Activated gamma-delta T cell (primary cell): ENCODE data around the gene PYGO2.
A peak's percentile ranks its signal among the peaks of the same experiment; 100 is the strongest.
"Not testable (repeated sequence)": the region's sequence is repeated elsewhere in the genome, so short reads cannot be mapped to it uniquely, and the experiment has no call there.

Source experiments
- DNase-seq: peaks from one replicate; lab custom pipeline; 2025; lab: John Stamatoyannopoulos, UW

The PYGO2 gene

DNA sequence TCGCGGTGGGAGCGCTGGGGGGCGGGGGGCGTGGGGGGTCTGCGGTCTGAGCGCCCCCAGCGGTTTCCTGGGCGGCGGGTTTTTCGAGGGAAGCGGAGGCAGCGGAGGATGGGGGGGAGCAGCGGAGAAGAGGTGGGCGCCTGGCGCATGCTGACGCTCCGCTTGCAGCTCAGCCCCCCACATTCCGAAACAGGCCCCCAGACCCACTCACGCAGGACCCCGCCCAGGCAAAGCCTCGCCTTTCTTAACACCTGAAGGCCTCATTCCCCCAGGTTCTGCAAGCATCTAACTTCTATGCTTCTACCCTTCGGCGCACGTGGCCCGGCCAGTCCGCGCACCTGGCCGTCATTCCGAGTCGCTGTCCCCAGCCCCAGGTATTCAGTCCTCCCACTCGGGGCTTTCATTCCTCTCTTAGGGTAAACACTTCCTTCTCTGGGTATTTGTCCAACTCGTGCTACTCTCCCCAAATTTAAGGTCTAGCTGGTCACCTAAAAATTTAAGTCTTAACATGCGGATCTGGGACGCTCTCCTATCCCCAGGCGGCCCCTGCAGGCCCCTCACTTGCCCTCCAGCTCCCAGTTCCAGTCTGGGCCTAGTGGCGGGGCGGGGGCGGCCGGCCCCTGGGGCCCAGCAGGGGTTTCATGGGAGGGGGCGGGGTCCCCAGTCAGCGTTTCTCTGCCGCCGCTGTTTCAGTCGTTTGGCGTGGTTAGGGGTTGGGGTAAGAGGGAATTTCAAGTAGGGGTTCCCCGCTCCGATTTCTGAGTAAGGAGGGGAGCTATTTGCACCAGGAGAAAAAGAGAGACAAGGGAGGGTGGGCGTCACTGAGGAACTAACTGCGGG, 38.2 kb upstream of the PYGO2 start:
- DNase-seq: no peak

DNA sequence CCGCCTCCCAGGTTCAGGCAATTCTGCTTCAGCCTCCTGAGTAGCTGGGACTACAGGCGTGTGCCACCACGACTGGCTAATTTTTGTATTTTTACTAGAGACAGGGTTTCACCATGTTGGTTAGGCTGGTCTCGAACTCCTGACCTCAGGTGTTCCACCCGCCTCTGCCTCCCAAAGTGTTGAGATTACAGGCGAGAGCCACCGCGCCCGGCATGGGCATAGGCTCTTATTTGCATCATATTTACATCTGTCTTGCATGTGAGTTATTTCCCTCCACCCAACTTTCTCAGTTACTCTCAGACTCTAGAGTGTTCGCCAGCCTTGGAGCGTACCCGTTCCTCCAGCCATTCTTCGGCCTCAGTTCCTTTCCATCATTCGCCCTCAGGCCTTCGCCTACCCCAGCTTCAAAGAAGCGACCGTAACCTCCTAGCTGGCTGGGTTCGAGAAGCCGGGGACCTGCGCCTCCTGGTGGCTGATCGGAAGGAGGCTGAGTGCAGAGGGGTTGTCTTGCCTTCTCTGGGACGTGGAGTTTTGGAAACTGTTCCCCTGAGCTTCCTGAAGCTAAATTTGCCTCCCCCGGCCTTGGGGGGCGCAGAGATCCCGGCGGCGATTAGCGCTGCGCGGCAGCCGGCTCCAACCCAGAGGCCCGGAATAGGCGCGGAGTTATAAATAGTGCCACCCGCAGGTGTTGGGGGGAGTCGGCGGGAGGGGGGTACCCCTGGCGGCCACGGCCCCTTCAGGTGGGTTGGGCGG, 37.4 kb upstream of the PYGO2 start:
- peak; percentile 34 for DNase-seq

DNA sequence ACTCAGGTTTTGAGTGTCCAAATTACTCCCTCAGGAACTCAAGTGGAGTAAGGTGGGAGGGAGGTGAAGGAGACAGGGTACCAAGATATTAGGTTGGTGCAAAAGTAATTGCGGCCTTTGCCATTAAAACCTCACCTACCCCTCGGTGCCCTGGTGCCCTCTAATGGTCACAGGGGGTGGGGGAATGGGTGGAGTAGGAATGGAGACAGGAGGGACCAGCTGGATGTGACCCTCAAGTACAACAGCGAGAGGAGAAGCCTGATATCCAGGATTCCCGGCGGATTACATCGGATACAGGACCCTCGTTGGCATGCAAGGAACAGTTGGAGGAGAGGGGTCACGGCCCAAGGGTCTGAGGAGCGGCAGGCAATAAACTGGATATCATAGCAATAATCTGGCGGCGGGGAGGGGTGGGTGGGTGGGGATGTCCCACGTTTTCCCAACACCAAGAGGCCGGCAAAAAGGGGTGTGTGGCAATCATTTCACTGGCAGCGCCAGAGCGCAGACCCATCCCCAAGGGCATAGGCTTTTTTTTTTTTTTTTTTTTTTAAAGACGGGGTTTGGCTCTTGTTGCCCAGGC, 36.7 kb upstream of the PYGO2 start:
- DNase-seq: no peak

DNA sequence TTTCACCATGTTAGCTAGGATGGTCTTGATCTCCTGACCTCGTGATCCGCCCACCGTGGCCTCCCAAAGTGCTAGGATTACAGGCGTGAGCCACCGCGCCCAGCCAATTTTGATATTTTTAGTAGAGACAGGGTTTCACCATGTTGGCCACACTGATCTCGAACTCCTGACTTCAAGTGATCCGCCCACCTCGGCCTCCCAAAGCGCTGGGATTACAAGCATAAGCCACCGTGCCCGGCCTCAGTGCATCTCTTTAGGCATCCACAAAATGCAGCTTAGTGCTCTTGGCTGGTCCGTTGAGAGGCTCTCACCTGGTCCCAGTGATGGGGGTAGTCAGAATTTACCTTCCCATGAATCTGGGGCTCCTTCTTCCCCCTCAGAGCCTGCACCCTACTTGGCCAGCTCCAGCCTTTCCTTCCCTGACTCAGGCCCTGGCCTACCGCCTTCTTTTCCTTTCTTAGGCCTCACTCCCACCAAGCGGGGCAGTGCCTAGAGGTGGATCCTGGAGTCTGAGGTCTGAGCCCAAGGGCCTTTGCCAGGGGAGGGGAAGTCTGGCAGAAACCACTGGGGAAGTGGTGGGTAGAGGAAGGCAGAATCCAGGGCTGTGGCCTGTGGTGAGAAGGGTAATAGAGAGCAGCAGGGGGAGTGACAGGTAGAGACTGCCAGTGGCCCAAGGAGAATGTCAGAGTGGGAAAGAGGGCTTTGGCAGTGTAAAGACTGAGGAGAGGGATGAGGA, 35.6 kb upstream of the PYGO2 start:
- DNase-seq: no peak

DNA sequence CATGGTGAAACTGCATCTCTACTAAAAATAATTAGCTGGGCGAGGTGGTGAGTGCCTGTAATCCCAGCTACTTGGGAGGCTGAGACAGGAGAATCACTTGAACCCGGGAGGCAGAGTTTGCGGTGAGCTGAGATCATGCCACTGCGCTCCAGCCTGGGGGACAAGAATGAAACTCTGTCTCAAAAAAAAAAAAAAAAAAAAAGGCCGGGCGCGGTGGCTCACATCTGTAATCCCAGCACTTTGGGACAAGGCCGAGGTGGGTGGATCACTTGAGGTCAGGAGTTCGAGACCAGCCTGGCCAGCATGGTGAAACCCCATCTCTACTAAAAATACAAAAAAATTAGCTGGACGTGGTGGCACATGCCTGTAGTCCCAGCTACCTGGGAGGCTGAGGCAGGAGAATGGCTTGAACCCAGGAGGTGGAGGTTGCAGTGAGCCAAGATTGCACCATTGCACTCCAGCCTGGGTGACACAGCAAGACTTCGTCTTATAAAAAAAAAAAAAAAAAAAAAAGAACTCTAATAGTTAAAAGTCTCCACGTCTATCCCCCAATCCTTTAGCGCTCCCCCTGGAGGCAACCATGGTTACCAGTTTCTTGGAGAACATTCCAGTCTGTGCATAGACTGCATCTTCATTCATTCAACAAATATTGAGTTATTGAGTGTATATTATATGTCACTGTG, 33.9 kb upstream of the PYGO2 start:
- DNase-seq: not testable (repeated sequence)

DNA sequence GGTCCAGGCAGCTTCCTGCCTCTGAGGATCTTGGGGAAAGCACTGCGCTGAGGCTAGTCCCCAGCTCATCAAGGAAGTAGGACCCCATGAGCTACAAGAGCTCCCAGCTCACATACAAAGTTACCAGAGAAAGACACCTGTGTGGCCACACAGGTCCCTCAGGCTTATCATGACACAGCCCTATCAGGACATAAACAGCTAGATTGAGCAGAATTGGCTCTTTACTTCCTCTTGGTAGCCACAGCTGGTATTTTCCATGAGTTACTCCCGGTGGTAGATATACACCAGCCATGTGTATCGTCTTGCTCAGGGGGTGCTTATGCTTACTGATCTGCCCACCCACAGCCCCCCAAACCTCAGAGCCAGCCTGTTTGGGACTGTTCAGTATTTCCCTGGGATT, 33.0 kb upstream of the PYGO2 start:
- no peak for DNase-seq

DNA sequence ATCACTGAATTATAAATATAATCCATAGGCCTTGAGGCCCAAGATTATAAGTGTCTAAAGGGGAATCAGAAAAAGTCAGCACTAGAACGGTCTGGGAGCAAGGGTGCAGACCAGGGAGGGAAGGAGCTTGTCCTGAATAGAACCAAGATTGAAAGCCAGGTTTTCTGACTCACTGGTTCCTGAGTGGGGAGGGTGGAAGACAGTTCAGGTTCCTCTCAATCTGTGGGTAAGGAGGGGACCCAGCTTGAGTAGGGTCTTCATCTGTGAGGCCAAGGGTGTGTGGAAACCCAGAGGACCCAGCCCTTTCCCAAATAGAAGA, 32.6 kb upstream of the PYGO2 start:
- no peak for DNase-seq

DNA sequence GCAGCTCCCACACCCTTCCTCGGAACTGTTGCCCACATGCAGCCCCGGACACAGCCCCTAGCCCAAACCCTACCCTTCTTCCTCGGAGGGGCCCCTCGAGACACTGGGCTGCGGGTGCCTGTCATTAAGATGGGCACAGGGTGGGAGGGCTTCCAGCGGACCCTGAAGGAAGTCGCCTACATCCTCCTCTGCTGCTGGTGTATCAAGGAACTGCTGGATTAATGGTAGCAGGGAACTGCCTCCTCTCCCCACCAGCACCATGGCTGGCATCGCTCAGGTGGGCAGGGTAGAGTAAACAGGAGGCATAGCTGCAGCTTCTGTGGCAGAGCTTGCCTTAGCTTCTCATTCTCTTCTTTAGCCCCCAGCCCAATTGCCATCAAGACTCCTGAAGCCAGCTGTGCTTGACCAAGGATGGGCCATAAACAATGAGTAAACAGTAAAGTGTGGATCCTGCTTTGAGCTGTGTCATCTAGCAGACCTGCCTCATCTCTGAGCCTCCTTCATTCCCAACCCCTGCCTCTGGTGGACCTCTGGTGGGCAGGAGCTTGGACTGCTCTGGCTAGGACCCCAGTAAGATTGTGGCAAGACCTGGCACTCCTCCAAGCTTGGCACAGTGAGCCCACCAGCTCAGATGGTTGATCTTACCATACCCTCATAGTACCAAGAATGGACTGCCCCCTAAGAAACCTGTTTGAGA, 32.1 kb upstream of the PYGO2 start, which contains the start of gene LENEP:
LENEP (plus strand) TSS at position 15 of the 697 bp plus-strand sequence; CDS start at position 37, 22 bp downstream.
- no peak for DNase-seq

DNA sequence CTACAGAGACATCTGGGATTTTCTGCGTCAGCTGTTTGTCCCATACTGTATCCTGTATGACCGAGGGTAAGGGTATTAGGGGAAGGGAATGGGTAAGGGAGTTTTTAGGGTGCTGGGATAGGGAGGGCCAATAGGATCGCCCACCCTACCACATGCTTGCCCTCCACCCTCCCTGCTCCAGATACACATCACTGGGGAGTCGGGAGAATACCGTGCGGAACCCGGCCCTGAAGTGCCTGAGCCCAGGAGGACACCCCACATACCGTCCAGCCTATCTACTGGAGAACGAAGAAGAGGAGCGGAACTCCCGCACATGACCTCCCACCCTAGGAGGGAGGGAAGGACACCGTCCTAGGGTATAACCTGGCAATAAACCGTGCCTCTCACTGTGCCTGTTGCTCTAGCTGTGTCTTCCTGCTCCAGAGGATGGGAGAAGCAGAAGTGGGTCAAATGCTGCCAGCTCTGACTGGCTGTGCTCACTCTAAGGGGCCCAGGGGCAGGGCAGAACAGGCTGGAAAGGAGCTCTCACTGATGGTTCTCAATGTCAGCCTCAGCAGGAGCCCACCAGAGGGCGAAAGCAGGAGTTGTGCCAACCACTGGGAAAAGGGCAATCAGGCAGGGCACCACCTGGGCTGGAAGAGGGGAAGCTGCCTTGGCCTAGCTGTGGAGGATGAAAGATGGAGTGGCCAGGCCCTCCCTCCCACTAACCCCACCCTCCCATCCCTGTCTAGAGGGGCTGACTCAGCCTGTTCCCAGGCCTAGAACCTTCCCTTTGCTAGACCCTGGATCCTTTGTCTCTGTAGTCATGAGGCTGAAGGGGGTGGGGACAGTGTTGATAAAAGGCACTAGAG, 31.4 kb upstream of the PYGO2 start:
- no peak for DNase-seq

DNA sequence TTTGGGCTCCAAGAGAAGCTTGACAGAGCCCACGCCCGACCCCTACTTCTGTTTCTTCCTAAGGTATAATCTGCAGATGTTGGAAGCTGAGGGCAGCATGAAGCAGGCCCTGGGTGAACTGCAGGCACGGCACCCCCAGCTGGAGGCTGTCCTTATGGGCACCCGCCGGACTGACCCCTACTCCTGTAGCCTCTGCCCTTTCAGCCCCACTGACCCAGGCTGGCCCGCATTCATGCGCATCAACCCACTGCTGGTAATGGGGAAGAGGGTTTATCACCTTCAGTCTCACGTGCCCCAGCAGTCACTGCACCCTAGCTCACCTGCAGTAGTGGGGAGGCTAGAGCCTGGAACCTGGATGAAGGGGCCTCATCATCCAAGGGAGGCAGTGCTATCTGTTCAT, 28.7 kb upstream of the PYGO2 start:
- DNase-seq: no peak

DNA sequence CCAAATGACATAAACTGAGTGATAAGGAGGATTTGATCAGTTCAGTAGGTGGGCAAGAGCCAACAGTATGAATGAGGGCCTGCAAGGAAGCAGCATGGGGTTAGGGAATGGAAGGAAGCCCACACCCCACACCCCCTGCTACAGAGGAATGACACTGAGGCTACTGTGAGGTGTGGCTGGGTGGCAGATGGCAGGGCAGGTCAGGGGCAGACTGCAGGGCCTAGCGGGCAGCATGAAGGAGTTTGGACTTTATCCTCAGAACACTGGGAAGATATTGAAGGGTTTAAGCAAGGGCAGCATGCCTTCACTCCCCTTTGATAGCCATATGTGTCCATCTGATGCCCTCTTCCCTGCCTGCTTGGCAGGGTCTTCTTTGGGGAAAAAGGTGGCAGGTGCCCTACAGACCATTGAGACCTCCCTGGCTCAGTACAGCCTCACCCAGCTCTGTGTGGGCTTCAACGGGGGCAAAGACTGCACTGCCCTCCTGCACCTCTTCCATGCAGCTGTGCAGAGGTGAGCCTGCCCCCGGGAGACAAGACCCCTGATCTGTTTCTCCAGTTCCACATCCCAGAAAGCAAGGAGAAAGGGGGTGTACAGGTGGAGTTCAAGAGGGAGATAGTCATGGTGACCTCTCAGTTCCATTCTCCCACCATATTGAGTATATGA, 27.7 kb upstream of the PYGO2 start:
- DNase-seq: no peak

DNA sequence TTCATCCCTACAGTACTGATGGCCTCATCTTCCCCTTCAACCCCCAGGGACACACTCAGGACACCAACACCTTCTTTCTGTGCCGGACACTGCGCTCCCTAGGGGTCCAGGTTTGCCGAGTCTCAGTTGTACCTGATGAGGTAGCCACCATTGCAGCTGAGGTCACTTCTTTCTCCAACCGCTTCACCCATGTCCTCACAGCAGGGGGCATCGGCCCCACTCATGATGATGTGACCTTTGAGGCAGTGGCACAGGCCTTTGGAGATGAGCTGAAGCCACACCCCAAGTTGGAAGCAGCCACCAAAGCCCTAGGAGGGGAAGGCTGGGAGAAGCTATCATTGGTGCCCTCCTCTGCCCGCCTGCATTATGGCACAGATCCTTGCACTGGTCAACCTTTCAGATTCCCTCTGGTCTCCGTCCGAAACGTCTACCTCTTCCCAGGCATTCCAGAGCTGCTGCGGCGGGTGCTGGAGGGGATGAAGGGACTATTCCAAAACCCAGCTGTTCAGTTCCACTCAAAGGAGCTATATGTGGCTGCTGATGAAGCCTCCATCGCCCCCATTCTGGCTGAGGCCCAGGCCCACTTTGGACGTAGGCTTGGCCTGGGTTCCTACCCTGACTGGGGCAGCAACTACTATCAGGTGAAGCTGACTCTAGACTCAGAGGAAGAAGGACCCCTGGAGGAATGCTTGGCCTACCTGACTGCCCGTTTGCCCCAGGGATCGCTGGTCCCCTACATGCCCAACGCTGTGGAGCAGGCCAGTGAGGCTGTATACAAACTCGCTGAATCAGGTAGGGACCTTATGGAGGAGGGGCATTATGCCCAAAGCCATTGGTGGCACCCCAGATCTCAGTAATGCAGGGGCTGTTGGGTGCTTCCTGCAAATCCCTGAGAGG, 26.7 kb upstream of the PYGO2 start:
- DNase-seq: no peak

DNA sequence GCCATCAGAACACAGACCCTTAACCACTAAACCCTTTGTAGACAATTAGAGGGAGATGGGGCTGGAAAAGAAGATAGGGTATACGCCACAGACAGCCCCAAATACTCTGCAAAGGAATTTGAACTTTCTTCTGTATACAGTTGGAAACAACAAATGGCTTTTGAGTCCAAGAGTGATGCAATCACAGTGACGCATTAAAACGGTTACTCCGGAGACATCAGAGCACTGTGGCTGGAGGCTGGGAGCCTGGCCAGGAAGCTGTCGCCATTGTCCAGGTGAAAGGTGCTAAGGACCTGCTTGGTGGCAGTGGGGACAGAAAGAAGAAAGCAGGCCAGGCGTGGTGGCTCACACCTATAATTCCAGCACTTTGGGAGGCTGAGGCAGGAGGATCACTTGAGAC, 25.7 kb upstream of the PYGO2 start:
- DNase-seq: no peak

DNA sequence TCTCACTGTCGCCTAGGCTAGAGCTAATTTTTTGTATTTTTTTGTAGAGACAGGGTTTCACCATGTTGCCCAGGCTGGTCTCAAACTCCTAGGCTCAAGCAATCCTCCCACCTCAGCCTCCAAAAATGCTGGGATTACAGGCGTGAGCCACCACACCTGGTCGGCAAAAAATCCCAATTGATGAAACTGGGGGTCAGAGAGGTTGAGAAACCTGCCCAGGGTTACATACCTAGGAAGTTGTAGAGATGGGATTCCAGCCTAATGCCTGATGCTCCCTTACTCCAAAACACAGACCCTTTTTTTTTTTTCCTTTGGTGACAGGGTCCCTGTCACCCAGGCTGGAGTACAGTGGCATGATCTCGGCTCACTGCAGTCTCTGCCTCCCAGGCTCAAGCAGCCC, 25.2 kb upstream of the PYGO2 start:
- DNase-seq: not testable (repeated sequence)

DNA sequence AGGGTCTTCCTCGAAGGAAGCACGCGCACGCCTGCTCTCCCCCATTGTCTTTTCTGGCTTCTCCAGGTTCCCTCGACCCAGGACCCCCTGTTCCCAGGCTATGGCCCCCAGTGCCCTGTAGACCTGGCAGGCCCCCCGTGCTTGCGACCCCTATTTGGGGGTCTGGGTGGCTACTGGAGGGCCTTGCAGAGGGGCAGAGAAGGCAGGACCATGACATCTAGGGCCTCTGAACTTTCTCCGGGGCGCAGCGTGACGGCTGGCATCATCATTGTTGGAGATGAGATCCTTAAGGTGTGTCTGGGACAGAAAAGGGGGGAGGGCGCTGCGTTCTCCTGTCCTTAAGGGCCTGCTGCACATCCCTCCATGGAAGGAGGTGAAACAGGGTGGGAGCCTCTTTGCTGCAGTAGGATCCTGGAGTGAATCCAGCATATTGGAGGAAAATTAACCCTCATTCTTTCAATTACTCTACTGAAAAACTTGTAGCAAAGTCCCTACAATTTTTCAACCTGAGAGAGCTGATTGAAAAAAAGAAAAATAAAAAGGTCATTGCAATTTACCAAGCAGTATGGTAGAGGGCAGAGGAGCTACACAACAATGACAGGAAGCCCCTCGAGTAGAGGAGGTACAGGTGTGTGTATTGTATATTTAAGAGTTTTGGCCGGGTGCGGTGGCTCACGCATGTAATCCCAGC, 22.3 kb upstream of the PYGO2 start:
- no peak for DNase-seq

DNA sequence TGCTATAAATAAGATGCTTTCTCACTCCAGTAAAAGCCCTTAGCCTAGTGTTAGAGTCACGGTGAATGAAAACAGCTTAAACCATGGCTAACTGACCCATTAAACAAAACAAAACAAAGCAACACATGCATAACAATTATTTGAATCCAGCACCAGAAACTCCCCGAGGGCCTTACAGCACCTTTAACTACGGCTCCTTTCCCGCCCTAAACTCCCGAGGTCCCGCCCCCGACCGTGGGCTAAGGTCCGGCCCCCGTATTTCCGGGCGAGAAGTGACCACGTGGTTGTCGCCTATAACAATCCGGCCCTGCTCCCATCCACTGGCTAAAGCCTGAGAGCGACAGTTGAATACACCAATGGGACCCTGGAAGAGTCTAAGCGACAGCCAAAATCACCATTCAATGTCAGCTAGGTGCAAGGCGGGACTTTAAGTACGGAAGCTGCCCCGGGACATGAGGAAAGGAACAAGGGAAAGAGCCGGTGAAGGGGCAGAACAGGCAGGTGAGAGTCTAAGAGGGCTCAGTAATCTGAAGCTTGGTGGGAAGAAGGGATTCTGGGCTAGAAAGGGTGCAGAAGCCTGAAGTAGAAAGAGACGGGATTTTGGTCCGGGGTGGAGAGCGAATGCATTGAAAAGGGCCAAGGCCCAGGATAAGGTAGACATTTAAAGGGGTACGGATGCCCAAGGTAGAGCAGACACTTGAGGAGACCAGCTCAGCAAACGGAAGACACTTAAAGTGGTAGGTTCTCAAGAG, 21.5 kb upstream of the PYGO2 start, which contains the start of gene FLAD1:
FLAD1 (plus strand) TSS at position 448 of the 752 bp plus-strand sequence. CDS start 351 bp downstream, outside the sequence.
- peak; percentile 73 for DNase-seq

DNA sequence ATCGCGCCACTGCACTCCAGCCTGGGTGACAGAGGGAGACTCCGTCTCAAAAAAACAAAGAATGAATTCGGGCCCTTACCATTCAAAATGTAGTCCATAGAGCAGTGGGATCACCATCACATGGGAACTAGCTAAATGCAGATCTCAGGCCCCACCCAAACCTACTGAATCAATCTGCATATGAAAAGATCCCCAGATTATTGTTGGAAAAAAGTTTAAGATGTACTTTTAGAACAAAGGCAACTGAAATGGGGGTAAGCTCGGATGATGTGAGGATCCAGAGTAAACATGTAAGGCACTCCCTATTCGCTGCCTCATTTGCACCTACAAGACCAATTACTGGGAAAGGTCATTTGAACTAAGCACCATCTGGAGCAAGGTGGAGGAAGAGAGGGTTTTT, 20.8 kb upstream of the PYGO2 start:
- no peak for DNase-seq
